GM23338 (cell line): ENCODE data around the gene VEGFA.

ENCODE experiments used
- EZH2 ChIP-seq: fragments of 200-600 bp; sonication (generic); IDR thresholded peaks from one replicate; pipeline ENCODE4 v1.8.0; 2017; ENCODE audit warnings: antibody characterized with exemption, mild to moderate bottlenecking, low read depth; ENCODE audit not compliant: unreplicated experiment
- EZH2phosphoT487 ChIP-seq: fragments of 200-600 bp; sonication (generic); IDR thresholded peaks from one replicate; pipeline ENCODE4 v1.8.1; 2018; ENCODE audit warnings: antibody characterized with exemption; ENCODE audit not compliant: unreplicated experiment
- POLR2AphosphoS5 ChIP-seq: IDR thresholded peaks from 2 replicates; pipeline ENCODE4 v1.6.1; 2016; ENCODE audit warnings: antibody characterized with exemption, low read depth
- ZNF114 ChIP-seq: fragments of 250-450 bp; sonication (Bioruptor Pico); IDR thresholded peaks from 2 replicates; pipeline ENCODE4 v1.5.0; 2020; ENCODE audit warnings: mild to moderate bottlenecking, moderate library complexity
- TF ChIP-seq, protein P1 (sequence below): IDR thresholded peaks from one replicate; pipeline ENCODE4 v1.6.1; 2018; ENCODE audit warnings: antibody characterized with exemption; ENCODE audit not compliant: unreplicated experiment
- TF ChIP-seq, protein P2 (sequence below), 2 experiments: fragments of 200-600 bp in 1 of 2; sonication (generic) in 1 of 2; conservative IDR thresholded peaks; 2 replicates each; pipeline versions ENCODE4 v1.5.1 to v1.6.1; 2016 to 2017; ENCODE audit warnings: antibody characterized with exemption in 2 of 2, low read depth in 2 of 2, mild to moderate bottlenecking in 2 of 2, moderate library complexity in 1 of 2

DNA sequence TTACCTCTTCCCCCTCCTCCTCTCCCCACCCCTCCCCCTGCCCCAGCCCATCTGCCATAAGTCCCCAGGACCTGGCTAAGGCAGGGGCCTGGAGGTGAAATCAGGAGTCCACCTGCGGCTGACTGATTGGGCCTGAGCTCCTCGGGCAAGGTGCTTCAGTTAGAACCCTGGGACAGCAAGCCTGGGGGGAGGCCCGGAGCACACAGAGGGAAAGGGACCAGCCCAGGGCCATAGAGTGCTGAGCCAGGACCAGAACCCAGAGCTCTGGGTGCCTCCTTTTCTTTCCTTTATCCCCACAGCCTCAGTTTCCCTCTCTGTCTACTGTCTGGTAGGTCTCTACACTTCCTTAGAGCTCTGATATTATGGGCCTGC lies 35.7 kb upstream of the VEGFA start:
- TF ChIP-seq ZNF114 (CRISPR knock-in tag) (no peak), EZH2 (no peak), POLR2AphosphoS5 (no peak), EZH2phosphoT487 (no peak)
- TF ChIP-seq, protein P1, sequence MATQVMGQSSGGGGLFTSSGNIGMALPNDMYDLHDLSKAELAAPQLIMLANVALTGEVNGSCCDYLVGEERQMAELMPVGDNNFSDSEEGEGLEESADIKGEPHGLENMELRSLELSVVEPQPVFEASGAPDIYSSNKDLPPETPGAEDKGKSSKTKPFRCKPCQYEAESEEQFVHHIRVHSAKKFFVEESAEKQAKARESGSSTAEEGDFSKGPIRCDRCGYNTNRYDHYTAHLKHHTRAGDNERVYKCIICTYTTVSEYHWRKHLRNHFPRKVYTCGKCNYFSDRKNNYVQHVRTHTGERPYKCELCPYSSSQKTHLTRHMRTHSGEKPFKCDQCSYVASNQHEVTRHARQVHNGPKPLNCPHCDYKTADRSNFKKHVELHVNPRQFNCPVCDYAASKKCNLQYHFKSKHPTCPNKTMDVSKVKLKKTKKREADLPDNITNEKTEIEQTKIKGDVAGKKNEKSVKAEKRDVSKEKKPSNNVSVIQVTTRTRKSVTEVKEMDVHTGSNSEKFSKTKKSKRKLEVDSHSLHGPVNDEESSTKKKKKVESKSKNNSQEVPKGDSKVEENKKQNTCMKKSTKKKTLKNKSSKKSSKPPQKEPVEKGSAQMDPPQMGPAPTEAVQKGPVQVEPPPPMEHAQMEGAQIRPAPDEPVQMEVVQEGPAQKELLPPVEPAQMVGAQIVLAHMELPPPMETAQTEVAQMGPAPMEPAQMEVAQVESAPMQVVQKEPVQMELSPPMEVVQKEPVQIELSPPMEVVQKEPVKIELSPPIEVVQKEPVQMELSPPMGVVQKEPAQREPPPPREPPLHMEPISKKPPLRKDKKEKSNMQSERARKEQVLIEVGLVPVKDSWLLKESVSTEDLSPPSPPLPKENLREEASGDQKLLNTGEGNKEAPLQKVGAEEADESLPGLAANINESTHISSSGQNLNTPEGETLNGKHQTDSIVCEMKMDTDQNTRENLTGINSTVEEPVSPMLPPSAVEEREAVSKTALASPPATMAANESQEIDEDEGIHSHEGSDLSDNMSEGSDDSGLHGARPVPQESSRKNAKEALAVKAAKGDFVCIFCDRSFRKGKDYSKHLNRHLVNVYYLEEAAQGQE, result no peak
- TF ChIP-seq, protein P2, sequence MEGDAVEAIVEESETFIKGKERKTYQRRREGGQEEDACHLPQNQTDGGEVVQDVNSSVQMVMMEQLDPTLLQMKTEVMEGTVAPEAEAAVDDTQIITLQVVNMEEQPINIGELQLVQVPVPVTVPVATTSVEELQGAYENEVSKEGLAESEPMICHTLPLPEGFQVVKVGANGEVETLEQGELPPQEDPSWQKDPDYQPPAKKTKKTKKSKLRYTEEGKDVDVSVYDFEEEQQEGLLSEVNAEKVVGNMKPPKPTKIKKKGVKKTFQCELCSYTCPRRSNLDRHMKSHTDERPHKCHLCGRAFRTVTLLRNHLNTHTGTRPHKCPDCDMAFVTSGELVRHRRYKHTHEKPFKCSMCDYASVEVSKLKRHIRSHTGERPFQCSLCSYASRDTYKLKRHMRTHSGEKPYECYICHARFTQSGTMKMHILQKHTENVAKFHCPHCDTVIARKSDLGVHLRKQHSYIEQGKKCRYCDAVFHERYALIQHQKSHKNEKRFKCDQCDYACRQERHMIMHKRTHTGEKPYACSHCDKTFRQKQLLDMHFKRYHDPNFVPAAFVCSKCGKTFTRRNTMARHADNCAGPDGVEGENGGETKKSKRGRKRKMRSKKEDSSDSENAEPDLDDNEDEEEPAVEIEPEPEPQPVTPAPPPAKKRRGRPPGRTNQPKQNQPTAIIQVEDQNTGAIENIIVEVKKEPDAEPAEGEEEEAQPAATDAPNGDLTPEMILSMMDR (conservative IDR thresholded peaks at IDR 0.05; ENCODE audit: low read depth in 2 of 2), result no peak
